NCI-H2196 (cell line): ENCODE data around the gene MGAT1.
"Not testable (repeated sequence)": the region's sequence is repeated elsewhere in the genome, so short reads cannot be mapped to it uniquely, and the experiment has no call there.

Experiments
- DNase-seq: peaks from one replicate; lab custom pipeline; 2025; ENCODE audit not compliant: unreplicated experiment; lab: John Stamatoyannopoulos, UW

Gene MGAT1

DNA sequence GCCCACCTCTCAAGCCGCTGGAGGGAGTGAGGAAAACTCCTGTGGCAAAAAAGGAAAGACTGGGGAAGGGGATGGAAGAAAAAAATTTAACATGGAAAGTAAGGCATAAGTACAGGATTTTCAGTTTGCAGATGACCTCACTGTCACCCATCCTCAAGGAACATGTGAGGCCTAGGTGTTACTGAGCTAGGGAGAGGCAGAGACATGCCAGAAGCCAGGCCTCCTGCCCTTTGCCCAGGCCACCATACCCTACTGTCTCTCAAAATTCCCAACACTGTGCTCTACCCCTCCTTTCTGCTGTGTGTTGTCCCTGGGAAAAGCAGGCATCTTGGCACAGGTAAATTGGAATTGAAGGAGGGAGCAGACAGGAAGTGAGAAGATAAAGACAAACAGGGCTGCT, 4.4 kb upstream of the MGAT1 start:
- no peak for DNase-seq

DNA sequence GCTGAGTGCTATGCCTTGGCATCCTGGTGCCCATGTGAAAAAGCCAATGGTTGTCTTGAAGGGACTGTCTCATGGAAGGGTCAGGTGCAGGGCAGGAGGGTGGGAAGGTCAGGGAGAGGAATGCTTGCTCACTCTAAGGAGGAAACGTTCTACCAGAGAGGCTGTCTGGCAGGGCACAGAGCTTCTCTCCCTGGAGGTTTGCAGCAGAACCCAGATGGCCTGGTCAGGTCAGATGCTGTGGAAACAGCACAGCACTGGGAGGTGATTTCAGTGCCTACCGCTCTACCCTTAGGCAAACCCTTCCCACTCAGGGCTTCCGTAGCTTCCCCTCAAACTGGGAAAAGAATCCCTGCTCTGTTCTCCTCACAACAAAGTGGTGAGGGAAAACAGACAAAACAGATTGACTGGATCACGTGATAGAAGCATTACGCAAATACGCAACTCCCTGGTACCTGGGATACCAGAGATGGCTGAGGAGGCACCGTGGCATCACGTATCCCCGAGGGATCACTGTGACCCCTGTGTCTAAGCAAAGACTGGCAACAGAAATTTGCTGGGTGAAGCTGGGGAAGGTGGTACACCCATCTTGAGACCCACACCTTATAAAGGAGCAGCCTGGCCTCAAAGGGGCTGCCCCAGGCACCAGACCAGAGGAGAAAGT, 3.9 kb upstream of the MGAT1 start:
- no peak for DNase-seq

DNA sequence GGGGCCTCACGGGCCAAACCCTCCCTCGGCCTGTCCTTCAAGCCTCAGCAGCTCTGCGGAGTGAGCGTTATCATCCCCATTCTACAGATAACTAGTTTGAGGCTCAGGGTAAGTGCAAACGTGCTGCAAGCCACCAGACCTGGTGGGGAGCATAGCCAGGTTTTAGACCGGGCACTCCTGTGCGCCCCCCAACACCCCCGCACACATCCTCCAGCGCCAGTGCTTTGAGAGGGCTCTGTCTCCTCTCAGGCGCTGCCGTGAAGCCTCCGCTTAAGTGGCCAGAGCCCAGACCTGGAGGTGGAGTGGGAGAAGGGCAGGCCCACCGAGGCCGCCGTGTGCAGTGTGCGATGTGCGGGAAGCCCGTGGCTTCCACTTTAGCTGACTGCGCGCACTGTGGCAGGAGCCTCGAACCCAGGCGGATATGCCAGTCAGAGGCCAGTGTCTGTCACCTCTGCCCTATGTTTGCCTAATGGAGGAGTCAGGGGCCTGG, 1.6 kb upstream of the MGAT1 start:
- no peak for DNase-seq

DNA sequence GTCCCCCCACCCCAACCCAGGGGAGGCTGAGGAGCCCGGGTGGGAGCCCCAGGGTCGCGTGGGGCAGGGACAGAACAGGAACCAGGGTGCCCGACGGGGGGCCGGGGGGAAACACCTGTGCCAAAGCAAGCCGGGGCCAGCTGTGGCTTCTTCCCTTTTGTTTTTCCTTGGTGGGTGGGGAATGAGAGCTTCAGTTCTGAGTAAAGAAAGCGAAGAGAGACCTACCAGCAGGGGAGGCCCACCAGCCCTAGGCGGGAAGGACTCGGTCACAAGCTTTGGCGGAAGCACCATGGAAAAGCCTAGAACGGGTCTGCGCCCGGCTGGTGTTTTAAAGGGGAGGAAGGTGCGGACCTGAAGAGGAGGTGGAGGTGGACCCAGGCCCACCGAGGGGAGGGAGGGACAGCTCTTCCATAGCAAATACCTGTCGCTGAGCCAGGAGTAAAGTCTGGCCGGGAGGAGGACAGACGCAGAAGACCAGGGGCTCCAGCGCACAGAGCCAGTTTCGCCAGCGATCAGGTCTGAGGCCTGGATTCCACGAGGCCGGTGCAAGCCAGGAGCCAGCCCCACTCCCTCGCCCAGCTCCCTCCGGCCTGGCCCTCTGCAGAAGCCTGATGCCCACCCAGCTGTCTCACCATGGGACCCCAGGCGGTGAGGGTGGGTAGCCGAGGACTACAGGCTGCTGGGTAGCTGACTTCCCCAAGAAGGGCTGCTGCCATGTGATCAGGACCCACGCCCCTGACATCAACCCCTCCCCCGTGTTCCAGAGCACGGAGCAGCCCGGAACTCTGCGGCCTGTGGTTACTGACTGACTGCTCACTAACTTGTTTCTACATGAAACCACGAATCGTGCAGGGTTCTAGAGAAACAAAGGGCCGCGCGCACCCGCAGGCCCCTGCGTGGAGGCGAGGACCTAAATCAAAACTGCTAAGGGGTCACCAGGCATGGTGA, 849 bp upstream of the MGAT1 start:
- no peak for DNase-seq

DNA sequence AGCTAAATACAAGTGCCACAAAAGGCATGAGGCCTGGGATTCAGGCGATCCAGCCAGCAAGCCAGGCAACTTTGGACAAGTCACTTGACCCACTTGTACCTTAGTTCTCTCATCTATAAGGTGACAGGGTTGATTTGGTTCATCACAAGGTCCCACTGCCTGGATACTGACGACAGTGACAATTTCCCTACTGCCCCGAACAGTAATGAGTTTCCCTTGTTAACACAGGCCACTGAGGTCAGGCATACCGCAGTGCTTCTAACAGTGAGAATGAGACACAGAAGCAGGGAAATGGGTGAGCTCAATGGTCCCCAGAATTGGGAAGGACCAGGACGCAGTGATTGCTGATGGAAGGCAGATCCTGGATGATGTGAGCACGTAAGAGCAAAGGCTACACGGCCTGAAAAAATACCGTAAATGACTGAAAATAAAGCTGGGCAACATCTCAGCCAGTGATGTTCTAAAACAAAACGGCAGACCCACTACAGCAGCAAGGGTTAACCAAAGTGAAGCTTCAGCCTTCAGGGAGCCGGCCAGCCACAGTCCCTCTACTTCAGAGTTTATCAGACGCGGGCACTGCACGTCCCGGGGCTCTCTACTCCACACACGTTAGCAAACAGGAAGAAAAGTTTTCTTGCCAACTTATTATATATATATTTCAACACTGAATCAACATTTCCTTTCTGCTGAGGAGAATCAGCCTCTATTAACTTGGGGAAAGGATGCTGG, 846 bp downstream of the MGAT1 start:
- no peak for DNase-seq

DNA sequence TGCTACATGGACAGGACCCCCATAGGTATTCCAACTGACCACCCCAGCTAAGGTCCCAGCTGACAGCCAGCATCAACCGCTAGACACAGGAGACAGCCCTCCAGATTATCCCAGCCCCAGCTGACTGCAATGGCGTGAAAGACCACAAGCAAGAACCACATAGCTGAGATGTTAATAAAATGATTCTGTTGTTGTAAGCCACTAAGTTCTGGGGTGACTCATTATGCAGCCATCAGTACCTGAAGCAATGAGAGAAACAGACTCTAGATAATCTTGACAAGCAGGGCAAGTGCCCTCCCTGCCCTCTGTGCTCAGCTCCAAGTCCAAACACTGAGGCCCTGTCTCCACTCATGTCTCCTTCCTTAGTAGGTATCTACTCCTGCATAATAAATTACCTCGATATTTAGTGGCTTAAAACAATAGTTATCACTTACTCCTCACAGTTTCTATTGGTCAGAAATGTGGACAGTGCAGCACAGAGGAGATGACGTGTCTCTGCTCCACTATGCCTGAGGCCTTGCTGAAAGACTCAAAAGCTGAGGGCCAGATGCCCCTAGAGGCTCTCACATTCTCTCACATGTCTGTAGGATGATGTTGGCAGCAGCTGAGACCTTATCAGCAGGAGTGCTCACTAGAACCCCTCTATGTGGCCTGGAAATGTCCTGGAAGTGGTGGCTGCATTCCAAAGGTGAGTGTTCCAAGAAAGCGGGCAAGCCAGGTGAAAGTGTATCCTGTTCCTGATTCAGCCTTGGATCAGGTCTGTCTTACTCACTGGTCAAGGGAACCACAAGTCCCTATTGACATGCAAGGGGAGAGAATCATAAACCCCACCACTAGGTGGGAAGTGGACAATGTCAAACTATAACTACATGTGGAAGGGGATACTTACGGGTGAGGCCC, 2.5 kb downstream of the MGAT1 start:
- DNase-seq = no peak

DNA sequence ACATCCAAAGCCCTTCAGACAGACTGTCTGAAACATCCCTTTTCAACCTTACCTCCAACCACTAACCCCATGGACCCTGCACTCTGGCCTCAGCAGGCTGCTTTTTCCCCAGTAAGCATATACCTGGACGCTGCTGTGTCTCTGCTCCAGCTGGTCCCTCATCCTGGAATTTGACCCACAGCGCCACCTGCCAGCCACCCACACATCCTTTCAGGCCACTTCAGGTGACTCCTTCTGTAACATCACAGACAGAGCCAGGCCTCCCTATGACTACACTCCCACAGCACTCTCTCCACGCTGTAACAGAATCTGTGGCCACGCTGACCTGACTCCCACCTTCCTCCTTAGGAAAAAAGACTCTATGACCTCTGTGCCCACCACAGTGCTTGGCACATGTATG, 3.4 kb downstream of the MGAT1 start:
- DNase-seq = peak; percentile 20

DNA sequence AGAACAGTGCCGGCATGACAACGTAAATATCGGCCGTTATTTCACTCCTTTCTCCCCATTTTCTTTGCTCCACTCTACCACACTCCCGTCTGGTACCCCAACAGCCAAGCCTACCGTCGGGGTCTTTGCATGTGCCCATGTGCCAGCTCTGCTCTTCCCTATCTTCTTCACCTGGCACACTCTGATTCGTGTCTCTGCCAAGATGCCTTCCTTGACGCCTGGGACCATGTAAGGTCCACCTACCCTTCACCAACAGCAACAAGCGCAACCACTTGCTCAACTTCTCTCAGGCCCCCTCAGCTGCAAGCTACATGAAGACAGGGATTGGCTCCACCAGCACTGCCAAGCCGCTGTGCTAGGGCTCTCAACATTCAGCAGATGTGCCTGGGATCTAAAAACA, 4.4 kb downstream of the MGAT1 start:
- DNase-seq = no peak

DNA sequence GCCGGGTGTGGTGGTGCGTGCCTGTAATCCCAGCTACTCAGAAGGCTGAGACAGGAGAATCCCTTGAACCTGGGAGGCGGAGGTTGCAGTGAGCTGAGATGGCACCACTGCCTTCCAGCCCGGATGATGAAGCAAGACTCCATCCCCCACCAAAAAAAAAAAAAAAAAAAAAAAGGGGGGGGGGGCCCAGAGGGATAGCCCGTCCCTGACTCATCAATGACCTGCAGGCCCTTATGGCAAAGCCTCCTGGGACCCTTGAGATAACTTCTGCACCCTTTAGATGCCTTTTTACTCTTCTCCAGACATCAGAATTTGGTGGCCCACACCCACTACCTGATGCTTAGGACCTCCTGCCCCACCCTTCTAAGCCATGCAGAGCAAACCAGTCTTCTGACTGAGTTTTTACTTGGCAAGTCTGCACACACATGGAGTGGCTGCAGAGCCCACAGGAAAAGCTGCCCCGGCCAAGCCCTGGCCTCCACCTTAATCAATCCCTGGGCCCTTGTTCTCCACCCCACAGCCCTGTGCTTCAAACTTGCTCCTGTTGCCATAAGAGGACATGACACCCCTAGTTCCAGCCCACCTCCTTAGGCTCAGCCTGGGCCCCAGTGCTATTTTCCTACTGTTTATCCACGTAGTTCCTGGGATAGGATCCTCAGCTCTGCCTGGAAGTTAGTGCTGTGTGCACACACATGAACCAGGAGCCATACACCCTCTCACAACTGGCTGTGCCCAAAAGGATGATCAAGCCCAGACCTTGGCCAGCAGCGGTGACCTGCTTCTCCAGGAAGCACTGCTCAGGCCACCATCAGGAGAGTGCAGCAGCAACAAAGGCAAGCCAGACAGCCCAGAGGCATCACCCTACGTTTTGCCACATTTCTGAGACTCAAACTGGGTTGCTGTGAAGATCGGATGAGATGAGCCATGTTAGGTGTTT, 5.1 kb downstream of the MGAT1 start:
- no peak for DNase-seq

DNA sequence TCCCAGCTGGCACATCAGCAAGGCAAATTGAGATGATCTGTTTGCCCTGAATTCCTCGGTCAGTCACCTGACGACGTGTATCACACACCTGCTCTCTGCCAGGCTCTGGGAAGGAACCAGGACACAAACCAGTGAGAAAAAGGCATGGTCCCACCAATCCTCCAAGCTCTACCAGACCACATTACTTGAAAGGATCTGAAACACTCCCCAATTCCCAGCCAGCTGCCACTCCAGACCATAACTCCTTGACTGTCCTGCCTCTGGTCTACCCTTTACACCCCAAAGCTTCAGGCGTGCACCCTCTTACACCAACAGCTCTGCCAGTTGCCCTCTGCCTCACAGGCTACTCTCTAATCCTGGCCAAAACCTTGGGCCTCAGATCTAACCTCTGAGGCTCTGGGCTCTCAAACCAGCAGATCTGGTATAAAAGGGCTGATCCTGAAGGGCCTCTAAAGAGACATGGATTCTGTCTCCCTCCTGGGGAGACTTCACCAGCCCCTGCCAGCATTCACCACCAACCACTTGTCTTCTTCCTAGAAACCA, 6.8 kb downstream of the MGAT1 start:
- no peak for DNase-seq

DNA sequence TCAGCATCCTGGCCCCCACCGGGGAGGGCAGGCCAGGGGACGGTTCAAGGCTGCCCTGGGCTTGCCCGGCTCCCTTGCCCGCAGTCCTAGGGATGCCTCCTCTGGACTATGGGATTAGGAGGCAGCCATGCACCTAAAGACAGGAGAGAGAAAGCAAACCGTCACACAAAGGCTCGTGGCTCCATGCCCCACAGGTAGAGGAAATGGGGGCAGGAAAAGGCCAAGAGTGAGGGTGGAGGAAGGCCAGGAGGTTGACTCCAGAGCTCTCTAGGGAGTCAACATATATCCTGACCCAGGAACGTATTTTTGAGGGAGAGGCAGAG, 9.7 kb downstream of the MGAT1 start:
- DNase-seq = no peak

DNA sequence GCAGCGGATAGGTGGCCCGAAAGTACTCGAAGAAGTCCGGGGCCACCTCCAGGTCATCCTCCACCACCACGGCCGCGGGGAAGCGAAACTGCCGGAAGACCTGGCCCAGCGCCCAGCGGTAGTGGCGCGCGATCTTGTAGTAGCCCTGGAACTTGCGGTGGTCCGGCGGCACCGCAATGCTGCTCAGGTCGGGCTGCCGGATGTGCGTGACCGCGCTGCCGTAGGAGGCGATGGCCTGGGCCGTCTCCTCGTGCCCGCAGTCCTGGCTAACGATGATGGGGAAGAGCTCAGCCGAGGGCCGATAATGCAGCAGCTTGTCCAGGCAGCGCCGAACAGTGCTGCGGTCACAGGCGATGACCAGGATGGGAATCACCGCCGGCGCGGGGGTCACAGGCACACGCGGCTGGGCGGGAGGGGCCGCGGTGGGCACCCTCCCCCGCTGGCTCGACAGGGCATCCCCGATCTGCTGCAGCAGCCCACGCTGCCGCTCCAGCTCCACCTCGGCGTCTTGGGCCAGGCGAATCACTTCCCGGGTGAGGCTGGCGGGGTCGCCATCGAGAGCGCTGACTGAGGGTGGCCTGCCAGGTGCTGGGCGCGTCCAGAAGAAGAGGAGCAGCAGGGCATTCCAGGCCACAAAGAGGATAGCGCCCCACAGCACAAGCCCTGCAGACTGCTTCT, 10.2 kb downstream of the MGAT1 start:
- no peak for DNase-seq

DNA sequence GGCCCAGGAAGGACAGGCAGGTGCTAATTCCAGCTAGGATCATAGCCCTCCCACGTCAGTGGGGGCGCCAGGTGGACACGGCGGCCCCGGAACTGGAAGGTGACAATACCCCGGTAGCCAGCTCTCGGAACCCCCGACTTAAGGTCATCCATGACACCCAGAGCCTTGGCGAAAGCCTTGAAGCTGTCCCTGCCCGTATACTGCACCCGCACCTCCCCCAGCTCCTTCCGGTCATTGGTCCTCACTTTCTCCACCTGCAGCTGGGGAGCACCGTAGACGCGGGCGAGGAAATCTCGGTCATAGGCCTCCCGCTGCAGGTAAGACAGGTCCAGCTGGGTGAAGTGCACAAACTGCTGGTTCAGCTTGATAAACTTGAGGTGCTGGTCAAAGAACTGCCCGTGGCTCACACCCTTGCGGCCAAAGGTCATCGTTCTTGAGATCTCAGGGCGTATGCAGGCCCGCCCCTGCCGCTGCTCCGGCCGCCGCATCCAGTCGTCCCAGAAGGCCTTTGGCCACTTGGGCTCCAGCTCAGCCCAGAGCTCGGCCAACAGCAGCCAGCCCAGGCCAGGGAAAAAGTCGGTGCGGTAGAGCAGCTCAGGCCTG, 10.9 kb downstream of the MGAT1 start:
- no peak for DNase-seq

DNA sequence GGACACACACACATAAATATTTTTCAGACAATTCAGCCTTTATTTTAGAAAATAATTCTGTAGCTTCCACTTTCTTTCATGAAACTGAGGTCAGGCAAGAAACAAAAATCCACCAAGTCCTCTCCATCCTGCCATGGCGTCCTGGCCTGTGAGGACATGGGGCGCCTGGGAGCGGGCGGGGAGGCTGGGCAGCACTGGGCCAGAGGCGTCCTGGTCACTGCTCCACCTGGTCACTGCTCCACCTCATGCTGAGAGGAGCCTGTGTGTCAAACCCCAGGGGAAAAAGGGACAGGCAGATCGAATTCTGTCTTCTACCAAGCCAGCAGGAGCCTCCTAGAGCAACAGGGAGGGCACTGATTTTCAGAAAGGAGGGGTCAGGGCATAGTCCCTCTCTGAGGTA, 12.1 kb downstream of the MGAT1 start:
- no peak for DNase-seq

DNA sequence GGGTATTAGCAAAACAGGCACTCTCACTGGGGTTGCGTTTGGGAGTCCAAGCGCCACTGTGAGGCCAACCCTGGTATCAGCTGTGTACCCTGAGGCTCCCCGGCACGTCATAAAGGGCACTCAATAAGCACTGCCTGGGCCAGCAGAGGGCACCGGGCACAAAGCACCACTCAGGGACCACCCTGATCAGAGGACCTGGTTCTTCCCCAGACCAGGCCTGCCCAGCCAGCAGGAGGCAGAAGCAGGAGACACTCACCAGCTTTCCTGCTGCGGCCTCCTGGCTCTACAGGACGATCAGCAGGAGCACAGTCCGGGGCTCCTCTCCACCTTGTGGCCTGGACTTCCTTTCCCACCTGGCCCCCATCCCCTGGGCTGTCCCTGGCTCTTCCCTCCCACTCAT, 12.6 kb downstream of the MGAT1 start:
- no peak for DNase-seq

DNA sequence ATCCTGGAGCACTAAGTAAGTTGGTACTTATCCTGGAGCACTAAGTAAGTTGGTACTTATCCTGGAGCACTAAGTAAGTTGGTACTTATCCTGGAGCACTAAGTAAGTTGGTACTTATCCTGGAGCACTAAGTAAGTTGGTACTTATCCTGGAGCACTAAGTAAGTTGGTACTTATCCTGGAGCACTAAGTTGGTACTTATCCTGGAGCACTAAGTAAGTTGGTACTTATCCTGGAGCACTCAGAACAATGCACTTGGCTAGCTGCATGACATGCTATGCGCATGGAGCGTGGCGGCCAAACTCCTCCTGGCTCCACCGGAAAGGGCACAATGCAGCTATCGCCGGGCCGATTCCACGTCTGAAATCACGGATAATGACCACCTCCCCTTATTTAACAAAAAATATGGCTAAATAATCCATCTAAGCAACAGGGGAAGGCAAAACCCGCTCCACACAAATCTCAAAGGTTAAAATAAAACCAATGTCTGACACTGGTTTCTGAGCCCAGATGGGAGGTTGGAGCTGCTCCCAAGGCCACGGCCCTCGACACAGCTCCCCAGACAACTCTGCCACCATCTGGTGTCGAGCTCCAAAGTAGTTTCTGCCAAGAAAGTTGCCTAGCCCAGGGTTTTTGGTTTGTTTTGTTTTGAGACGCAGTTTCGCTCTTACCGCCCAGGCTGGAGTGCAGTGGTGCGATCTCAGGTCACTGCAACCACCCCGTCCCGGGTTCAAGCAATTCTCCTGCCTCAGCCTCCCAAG, 13.8 kb downstream of the MGAT1 start:
- not testable (repeated sequence) for DNase-seq

DNA sequence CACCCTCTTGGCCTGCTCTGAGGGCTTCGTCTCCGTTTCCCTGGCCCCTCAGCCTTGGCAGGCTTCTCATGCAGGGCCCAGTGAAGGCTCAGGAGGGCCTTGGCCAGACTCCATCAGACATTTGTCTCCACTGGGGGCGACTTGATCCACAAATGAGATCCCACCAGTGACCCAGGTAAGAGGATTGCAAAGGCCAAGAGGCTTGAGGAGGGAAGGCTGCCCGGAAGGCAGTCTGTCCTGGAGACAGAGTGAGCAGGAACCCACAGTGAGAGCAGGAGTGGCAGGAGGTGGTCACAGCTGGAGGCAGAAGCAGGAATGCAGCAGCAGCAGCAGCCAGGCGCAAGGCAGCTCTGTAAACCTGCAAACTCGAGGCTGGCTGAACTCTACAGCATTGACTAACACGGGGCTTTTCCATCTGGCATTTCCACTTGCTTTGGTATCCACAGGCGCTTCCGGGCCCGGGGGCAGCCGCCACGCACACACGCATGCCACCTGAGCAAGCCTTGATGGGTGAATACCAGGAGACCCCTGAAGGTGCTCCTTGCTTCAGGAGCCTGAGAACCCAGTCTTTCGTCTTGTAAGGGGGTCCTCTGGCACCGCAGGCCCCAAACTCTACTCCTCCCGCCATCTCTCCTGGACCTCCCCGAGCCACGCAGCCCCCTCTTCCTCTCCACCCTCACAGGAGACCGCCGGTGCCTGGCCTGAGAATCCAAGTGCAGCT, 14.7 kb downstream of the MGAT1 start:
- no peak for DNase-seq
